ENCODE measurements around the gene RASA3. TPM values are rescaled to one million over a fixed set of nuclear protein-coding genes. Genes with fewer than 3 reads are reported as not detected.

RASA3 gene
- total and polyA plus RNA-seq, 9 of the 15 experiments (the other 6 are each of a cell fraction or from before 2014, with no cell fraction given), result 0.72 to 25.3 (median 14.4) TPM

DNA sequence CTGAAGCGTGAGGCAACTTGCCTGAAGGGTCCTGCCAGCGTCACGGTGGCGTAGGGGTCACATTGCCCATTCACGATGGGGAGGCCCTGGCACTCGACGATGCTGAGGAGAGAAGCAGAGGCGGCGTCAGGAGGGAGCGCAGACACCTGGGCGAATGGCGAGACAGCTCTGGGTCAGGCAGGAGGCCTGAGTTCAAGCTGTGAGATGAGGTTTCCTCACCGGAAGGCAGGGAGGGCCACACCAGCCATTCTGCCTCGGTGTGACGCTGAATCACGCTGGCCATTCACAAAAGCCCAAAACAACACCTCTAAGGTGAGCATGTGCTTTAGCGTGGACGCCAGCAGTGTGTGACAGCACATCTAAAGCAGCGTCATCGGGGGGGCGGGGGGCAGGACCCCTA lies 104.6 kb downstream of the RASA3 start:
- ChIA-PET POLR2A (no interaction called here), CTCF (ENCODE audit: low intra/inter-chr PET ratio) (no interaction called here)
- Histone ChIP-seq H3K9ac (ENCODE audit: insufficient read depth in 1 of 2, low read depth in 2 of 2, low read length in 2 of 2) (no peak overlapping the region), H3K4me3 (no peak overlapping the region), H3K4me1 (replicated peaks in 1 of 2; ENCODE audit: control insufficient read depth in 2 of 2, insufficient read depth in 2 of 2, low read length in 2 of 2) (peaks cover 0 to 23% of the 10 kb centered on the region in 2 experiments; a peak in 2 of 5 replicates), H3K9me1 (ENCODE audit: control insufficient read depth, insufficient read depth, low read length) (no peaks in the 10 kb centered on the region), H3K36me3 (ENCODE audit: control insufficient read depth, insufficient read depth, low read length) (peaks cover 18% of the 10 kb centered on the region; the same call in 2 of the 3 replicates), H4K20me1 (replicated peaks; ENCODE audit: control insufficient read depth, insufficient read depth, low read length) (no peaks in the 10 kb centered on the region), H3K27ac (ENCODE audit: extremely low read depth, low read depth, low read length) (no peak overlapping the region), H3K9me3 (replicated peaks; ENCODE audit: control insufficient read depth, insufficient read depth, low read depth, low read length) (0 out of 2 replicates have a peak, but pooled peaks cover 3% of the 10 kb centered on the region), H2AFZ (ENCODE audit: low read depth, low read length) (no peak overlapping the region), H3K4me2 (ENCODE audit: insufficient read depth, low read length) (no peak overlapping the region), H3K79me2 (ENCODE audit: control insufficient read depth, insufficient read depth, low read length) (no peaks in the 10 kb centered on the region), H3K27me3 (ENCODE audit: control insufficient read depth in 2 of 2, insufficient read depth in 2 of 2, low read length in 2 of 2) (no peaks in the 10 kb centered on the region)
- in situ Hi-C loops (cut with MboI) (no loop called here), intact Hi-C loops (cut with micrococcal nuclease) (no loop called here)
- WGBS (ENCODE audit: insufficient coverage, low coverage, missing lambda C conversion rate), result 99% methylated on average over 12 of the region's 21 CpGs
- DNase-seq (ENCODE audit: extremely low read depth in 1 of 4, low spot score in 3 of 4) (no peak), FAIRE-seq (no peak), ATAC-seq (no peak)
- no TSS peak for BruUV-seq (replicated peaks)
- TF ChIP-seq ZNF165 (CRISPR knock-in tag; IDR thresholded peaks at IDR 0.05; ENCODE audit: borderline replicate concordance) (no peak), ZBTB8A (IDR thresholded peaks at IDR 0.05; ENCODE audit: partially characterized antibody) (no peak), E2F3 (CRISPR knock-in tag; IDR thresholded peaks at IDR 0.05) (no peak), ZNF668 (CRISPR knock-in tag; IDR thresholded peaks at IDR 0.05) (no peak), ATF7 (IDR thresholded peaks at IDR 0.05) (no peak), SRSF3 (IDR thresholded peaks at IDR 0.05; ENCODE audit: insufficient read depth, low read length) (no peak), FOXP1 (CRISPR knock-in tag; IDR thresholded peaks at IDR 0.05) (no peak)
- TF ChIP-seq, protein P1, sequence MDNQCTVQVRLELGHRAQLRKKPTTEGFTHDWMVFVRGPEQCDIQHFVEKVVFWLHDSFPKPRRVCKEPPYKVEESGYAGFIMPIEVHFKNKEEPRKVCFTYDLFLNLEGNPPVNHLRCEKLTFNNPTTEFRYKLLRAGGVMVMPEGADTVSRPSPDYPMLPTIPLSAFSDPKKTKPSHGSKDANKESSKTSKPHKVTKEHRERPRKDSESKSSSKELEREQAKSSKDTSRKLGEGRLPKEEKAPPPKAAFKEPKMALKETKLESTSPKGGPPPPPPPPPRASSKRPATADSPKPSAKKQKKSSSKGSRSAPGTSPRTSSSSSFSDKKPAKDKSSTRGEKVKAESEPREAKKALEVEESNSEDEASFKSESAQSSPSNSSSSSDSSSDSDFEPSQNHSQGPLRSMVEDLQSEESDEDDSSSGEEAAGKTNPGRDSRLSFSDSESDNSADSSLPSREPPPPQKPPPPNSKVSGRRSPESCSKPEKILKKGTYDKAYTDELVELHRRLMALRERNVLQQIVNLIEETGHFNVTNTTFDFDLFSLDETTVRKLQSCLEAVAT (IDR thresholded peaks at IDR 0.05), result no peak
- TF ChIP-seq, protein P2, sequence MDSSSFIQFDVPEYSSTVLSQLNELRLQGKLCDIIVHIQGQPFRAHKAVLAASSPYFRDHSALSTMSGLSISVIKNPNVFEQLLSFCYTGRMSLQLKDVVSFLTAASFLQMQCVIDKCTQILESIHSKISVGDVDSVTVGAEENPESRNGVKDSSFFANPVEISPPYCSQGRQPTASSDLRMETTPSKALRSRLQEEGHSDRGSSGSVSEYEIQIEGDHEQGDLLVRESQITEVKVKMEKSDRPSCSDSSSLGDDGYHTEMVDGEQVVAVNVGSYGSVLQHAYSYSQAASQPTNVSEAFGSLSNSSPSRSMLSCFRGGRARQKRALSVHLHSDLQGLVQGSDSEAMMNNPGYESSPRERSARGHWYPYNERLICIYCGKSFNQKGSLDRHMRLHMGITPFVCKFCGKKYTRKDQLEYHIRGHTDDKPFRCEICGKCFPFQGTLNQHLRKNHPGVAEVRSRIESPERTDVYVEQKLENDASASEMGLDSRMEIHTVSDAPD (CRISPR knock-in tag; IDR thresholded peaks at IDR 0.05), result no peak
- TF ChIP-seq, protein P3, sequence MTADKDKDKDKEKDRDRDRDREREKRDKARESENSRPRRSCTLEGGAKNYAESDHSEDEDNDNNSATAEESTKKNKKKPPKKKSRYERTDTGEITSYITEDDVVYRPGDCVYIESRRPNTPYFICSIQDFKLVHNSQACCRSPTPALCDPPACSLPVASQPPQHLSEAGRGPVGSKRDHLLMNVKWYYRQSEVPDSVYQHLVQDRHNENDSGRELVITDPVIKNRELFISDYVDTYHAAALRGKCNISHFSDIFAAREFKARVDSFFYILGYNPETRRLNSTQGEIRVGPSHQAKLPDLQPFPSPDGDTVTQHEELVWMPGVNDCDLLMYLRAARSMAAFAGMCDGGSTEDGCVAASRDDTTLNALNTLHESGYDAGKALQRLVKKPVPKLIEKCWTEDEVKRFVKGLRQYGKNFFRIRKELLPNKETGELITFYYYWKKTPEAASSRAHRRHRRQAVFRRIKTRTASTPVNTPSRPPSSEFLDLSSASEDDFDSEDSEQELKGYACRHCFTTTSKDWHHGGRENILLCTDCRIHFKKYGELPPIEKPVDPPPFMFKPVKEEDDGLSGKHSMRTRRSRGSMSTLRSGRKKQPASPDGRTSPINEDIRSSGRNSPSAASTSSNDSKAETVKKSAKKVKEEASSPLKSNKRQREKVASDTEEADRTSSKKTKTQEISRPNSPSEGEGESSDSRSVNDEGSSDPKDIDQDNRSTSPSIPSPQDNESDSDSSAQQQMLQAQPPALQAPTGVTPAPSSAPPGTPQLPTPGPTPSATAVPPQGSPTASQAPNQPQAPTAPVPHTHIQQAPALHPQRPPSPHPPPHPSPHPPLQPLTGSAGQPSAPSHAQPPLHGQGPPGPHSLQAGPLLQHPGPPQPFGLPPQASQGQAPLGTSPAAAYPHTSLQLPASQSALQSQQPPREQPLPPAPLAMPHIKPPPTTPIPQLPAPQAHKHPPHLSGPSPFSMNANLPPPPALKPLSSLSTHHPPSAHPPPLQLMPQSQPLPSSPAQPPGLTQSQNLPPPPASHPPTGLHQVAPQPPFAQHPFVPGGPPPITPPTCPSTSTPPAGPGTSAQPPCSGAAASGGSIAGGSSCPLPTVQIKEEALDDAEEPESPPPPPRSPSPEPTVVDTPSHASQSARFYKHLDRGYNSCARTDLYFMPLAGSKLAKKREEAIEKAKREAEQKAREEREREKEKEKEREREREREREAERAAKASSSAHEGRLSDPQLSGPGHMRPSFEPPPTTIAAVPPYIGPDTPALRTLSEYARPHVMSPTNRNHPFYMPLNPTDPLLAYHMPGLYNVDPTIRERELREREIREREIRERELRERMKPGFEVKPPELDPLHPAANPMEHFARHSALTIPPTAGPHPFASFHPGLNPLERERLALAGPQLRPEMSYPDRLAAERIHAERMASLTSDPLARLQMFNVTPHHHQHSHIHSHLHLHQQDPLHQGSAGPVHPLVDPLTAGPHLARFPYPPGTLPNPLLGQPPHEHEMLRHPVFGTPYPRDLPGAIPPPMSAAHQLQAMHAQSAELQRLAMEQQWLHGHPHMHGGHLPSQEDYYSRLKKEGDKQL (CRISPR knock-in tag; IDR thresholded peaks at IDR 0.05; ENCODE audit: borderline replicate concordance), result no peak
- TF ChIP-seq, protein P4, sequence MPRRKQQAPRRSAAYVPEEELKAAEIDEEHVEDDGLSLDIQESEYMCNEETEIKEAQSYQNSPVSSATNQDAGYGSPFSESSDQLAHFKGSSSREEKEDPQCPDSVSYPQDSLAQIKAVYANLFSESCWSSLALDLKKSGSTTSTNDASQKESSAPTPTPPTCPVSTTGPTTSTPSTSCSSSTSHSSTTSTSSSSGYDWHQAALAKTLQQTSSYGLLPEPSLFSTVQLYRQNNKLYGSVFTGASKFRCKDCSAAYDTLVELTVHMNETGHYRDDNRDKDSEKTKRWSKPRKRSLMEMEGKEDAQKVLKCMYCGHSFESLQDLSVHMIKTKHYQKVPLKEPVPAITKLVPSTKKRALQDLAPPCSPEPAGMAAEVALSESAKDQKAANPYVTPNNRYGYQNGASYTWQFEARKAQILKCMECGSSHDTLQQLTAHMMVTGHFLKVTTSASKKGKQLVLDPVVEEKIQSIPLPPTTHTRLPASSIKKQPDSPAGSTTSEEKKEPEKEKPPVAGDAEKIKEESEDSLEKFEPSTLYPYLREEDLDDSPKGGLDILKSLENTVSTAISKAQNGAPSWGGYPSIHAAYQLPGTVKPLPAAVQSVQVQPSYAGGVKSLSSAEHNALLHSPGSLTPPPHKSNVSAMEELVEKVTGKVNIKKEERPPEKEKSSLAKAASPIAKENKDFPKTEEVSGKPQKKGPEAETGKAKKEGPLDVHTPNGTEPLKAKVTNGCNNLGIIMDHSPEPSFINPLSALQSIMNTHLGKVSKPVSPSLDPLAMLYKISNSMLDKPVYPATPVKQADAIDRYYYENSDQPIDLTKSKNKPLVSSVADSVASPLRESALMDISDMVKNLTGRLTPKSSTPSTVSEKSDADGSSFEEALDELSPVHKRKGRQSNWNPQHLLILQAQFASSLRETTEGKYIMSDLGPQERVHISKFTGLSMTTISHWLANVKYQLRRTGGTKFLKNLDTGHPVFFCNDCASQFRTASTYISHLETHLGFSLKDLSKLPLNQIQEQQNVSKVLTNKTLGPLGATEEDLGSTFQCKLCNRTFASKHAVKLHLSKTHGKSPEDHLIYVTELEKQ (CRISPR knock-in tag; IDR thresholded peaks at IDR 0.05), result no peak

Measured in K562 (cell line).